Hematopoietic multipotent progenitor cell treated with erythropoietin and hydrocortisone succinate and interleukin-3 and kit ligand, for 6 days (in vitro differentiated cells): ENCODE results near the gene COLEC11.

Experiments used
- DNase-seq: peaks from one replicate; pipeline ENCODE4 v3.0.0-alpha.2; 2015

COLEC11 gene

GRCh38 chr2:3639653-3640052 is 44.7 kb downstream of the COLEC11 start:
- DNase-seq, result no peak

- DNase-seq, result no peak
Observed at GRCh38 chr2:3641181-3641580, 46.3 kb downstream of the COLEC11 start.

GRCh38 chr2:3641841-3642421 is 47.0 kb downstream of the COLEC11 start:
- DNase-seq, result no peak

GRCh38 chr2:3642521-3643215 is 47.8 kb downstream of the COLEC11 start:
- no peak for DNase-seq

- no peak for DNase-seq
Observed at GRCh38 chr2:3643371-3644245, 48.7 kb downstream of the COLEC11 start.

- DNase-seq, result no peak
Observed at GRCh38 chr2:3644246-3644525, 49.3 kb downstream of the COLEC11 start.

GRCh38 chr2:3644891-3645605 is 50.1 kb downstream of the COLEC11 start:
- no peak for DNase-seq

GRCh38 chr2:3645745-3646389 is 51.0 kb downstream of the COLEC11 start:
- no peak for DNase-seq

- DNase-seq, result no peak
Observed at GRCh38 chr2:3646446-3646845, 51.5 kb downstream of the COLEC11 start.

- no peak for DNase-seq
Observed at GRCh38 chr2:3647246-3647645, 52.3 kb downstream of the COLEC11 start.

GRCh38 chr2:3647831-3648651 is 53.1 kb downstream of the COLEC11 start:
- no peak for DNase-seq

- no peak for DNase-seq
Observed at GRCh38 chr2:3648652-3649177, 53.8 kb downstream of the COLEC11 start.

GRCh38 chr2:3649581-3649980 is 54.7 kb downstream of the COLEC11 start:
- DNase-seq, result no peak

- no peak for DNase-seq
Observed at GRCh38 chr2:3650140-3650920, 55.4 kb downstream of the COLEC11 start.

GRCh38 chr2:3651691-3652648 is 57.1 kb downstream of the COLEC11 start:
- DNase-seq, result peak; percentile 54

GRCh38 chr2:3652896-3653625 is 58.1 kb downstream of the COLEC11 start:
- no peak for DNase-seq

- no peak for DNase-seq
Observed at GRCh38 chr2:3654011-3654410, 59.1 kb downstream of the COLEC11 start.

GRCh38 chr2:3654531-3655225 is 59.8 kb downstream of the COLEC11 start:
- no peak for DNase-seq
